SK-N-SH treated with all-trans-retinoic acid at 6 μM for 48 hours (cell line): ENCODE data around the gene TIPIN.
"Not testable (repeated sequence)": the region's sequence is repeated elsewhere in the genome, so short reads cannot be mapped to it uniquely, and the experiment has no call there.

Source experiments
- ATAC-seq: fragments of 200-7000 bp; cut with Tn5 transposase; 3 replicates; pipeline ENCODE4 v1.9.1; 2020; ENCODE audit warnings: mild to moderate bottlenecking, moderate library complexity
- ARNTL ChIP-seq: fragments of 450-650 bp; formaldehyde crosslinking; IDR thresholded peaks from 2 replicates; pipeline ENCODE4 v1.5.0; 2020; ENCODE audit warnings: low read depth, mild to moderate bottlenecking, moderate library complexity, borderline replicate concordance
- BACH2 ChIP-seq: fragments of 250-450 bp; sonication (Bioruptor Pico); IDR thresholded peaks from 2 replicates; pipeline ENCODE4 v1.9.0; 2021; ENCODE audit warnings: mild to moderate bottlenecking, borderline replicate concordance
- GLIS3 ChIP-seq: fragments of 250-450 bp; sonication (Bioruptor Pico); IDR thresholded peaks from 2 replicates; pipeline ENCODE4 v1.5.0; 2020; ENCODE audit warnings: mild to moderate bottlenecking, moderate library complexity
- ISL1 ChIP-seq: fragments of 250-450 bp; sonication (Bioruptor Pico); IDR thresholded peaks from 2 replicates; pipeline ENCODE4 v2.1.2; 2022; ENCODE audit warnings: mild to moderate bottlenecking, moderate library complexity
- OSR1 ChIP-seq: fragments of 250-450 bp; sonication (Bioruptor Pico); IDR thresholded peaks from 2 replicates; pipeline ENCODE4 v1.8.0; 2022; ENCODE audit warnings: moderate library complexity, mild to moderate bottlenecking, inconsistent platforms
- PPARA ChIP-seq: fragments of 250-450 bp; sonication (Bioruptor Pico); IDR thresholded peaks from 2 replicates; pipeline ENCODE4 v1.5.0; 2020; ENCODE audit warnings: mild to moderate bottlenecking, borderline replicate concordance
- RARB ChIP-seq: fragments of 250-450 bp; sonication (Bioruptor Pico); IDR thresholded peaks from 2 replicates; pipeline ENCODE4 v1.8.0; 2021; ENCODE audit warnings: mild to moderate bottlenecking, moderate library complexity
- SNAI2 ChIP-seq: fragments of 250-450 bp; sonication (Bioruptor Pico); IDR thresholded peaks from 2 replicates; pipeline ENCODE4 v1.5.0; 2020; ENCODE audit warnings: mild to moderate bottlenecking, moderate library complexity
- TCF4 ChIP-seq: fragments of 250-450 bp; sonication (Bioruptor Pico); IDR thresholded peaks from 2 replicates; pipeline ENCODE4 v1.8.0; 2021; ENCODE audit warnings: mild to moderate bottlenecking, moderate library complexity, borderline replicate concordance
- TOX ChIP-seq: fragments of 250-450 bp; sonication (Bioruptor Pico); IDR thresholded peaks from 2 replicates; pipeline ENCODE4 v1.8.0; 2021; ENCODE audit warnings: mild to moderate bottlenecking, moderate library complexity, borderline replicate concordance
- ZC3H10 ChIP-seq: fragments of 250-450 bp; sonication (Bioruptor Pico); IDR thresholded peaks from 2 replicates; pipeline ENCODE4 v1.5.1; 2021; ENCODE audit warnings: mild to moderate bottlenecking, moderate library complexity
- ZFP3 ChIP-seq: fragments of 250-450 bp; sonication (Bioruptor Pico); IDR thresholded peaks from 2 replicates; pipeline ENCODE4 v1.5.0; 2020; ENCODE audit warnings: mild to moderate bottlenecking, moderate library complexity
- ZFP30 ChIP-seq: fragments of 450-650 bp; formaldehyde crosslinking; IDR thresholded peaks from 2 replicates; pipeline ENCODE4 v1.5.0; 2022; ENCODE audit warnings: mild to moderate bottlenecking, moderate library complexity
- ZNF70 ChIP-seq: fragments of 450-650 bp; formaldehyde crosslinking; IDR thresholded peaks from 2 replicates; pipeline ENCODE4 v1.5.0; 2020; ENCODE audit warnings: mild to moderate bottlenecking, moderate library complexity
- ZNF8 ChIP-seq: fragments of 450-650 bp; formaldehyde crosslinking; IDR thresholded peaks from 2 replicates; pipeline ENCODE4 v1.5.0; 2020; ENCODE audit warnings: mild to moderate bottlenecking, moderate library complexity
- TF ChIP-seq, protein P1 (sequence below): fragments of 250-450 bp; sonication (Bioruptor Pico); IDR thresholded peaks from 2 replicates; pipeline ENCODE4 v1.5.0; 2020; ENCODE audit warnings: mild to moderate bottlenecking, moderate library complexity
- TF ChIP-seq, protein P2 (sequence below): fragments of 250-450 bp; sonication (Bioruptor Pico); IDR thresholded peaks from 2 replicates; pipeline ENCODE4 v1.8.0; 2020; ENCODE audit warnings: mild to moderate bottlenecking, moderate library complexity, borderline replicate concordance
- TF ChIP-seq, protein P3 (sequence below): fragments of 250-450 bp; sonication (Bioruptor Pico); IDR thresholded peaks from 2 replicates; pipeline ENCODE4 v1.5.1; 2021; ENCODE audit warnings: mild to moderate bottlenecking, moderate library complexity

Gene TIPIN

GRCh38 chr15:66374179-66374578 is 17.7 kb upstream of the TIPIN start (continued):
- TF ChIP-seq, protein P1, sequence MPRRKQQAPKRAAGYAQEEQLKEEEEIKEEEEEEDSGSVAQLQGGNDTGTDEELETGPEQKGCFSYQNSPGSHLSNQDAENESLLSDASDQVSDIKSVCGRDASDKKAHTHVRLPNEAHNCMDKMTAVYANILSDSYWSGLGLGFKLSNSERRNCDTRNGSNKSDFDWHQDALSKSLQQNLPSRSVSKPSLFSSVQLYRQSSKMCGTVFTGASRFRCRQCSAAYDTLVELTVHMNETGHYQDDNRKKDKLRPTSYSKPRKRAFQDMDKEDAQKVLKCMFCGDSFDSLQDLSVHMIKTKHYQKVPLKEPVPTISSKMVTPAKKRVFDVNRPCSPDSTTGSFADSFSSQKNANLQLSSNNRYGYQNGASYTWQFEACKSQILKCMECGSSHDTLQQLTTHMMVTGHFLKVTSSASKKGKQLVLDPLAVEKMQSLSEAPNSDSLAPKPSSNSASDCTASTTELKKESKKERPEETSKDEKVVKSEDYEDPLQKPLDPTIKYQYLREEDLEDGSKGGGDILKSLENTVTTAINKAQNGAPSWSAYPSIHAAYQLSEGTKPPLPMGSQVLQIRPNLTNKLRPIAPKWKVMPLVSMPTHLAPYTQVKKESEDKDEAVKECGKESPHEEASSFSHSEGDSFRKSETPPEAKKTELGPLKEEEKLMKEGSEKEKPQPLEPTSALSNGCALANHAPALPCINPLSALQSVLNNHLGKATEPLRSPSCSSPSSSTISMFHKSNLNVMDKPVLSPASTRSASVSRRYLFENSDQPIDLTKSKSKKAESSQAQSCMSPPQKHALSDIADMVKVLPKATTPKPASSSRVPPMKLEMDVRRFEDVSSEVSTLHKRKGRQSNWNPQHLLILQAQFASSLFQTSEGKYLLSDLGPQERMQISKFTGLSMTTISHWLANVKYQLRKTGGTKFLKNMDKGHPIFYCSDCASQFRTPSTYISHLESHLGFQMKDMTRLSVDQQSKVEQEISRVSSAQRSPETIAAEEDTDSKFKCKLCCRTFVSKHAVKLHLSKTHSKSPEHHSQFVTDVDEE: no peak
- TF ChIP-seq ARNTL (CRISPR knock-in tag): no peak
- TF ChIP-seq RARB: no peak
- no peak for TF ChIP-seq ZFP30 (CRISPR knock-in tag)
- no peak for TF ChIP-seq BACH2

DNA sequence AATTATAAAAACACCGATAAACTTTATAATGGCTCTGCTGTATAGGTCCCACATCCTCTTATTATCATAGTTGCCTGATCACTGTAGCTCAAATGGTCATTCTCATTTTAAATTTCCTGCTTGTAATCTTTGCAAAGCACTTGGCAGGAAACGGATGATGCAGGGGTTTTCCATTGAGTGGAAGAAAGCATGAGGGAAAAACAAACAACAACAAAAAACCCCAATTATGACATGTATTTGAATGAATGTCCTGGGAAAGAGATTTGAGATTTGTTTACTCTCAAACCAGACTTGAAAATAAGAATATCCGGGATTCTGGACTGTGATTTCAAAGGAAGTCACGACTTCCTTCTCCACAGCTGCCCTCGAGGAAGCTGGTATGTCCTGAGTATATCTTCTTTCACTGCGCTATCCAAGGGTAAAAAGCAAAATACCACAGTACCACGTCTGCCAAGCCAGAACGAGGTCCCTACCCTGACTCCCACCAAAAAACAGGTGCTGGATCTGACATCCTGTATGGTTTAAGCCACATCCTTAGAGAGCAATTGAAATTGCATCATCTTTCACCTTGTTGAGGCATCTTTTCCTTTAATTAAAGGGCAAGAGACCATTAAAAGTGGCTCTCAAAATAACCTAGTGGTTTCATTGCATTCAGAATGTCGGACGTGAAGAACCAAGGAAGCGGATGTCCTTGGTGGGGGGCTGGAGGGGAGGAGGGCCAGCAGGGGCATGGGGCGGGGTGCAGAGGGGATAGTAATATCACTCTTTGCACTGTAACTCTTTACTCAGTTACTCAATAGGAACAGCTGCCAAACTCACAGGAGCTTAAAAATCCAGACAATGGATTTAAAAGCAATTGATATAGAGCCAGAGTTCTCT is 13.5 kb upstream of the TIPIN start:
- ATAC-seq: no peak
- TF ChIP-seq ZFP3 (CRISPR knock-in tag) (no peak), TCF4 (CRISPR knock-in tag) (no peak), ZNF8 (CRISPR knock-in tag) (no peak), ZC3H10 (CRISPR knock-in tag) (no peak), ARNTL (CRISPR knock-in tag) (no peak), BACH2 (no peak), RARB (no peak)

GRCh38 chr15:66364944-66365528 is 8.6 kb upstream of the TIPIN start:
- no peak for ATAC-seq
- TF ChIP-seq, protein P2, sequence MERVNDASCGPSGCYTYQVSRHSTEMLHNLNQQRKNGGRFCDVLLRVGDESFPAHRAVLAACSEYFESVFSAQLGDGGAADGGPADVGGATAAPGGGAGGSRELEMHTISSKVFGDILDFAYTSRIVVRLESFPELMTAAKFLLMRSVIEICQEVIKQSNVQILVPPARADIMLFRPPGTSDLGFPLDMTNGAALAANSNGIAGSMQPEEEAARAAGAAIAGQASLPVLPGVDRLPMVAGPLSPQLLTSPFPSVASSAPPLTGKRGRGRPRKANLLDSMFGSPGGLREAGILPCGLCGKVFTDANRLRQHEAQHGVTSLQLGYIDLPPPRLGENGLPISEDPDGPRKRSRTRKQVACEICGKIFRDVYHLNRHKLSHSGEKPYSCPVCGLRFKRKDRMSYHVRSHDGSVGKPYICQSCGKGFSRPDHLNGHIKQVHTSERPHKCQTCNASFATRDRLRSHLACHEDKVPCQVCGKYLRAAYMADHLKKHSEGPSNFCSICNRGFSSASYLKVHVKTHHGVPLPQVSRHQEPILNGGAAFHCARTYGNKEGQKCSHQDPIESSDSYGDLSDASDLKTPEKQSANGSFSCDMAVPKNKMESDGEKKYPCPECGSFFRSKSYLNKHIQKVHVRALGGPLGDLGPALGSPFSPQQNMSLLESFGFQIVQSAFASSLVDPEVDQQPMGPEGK (CRISPR knock-in tag): no peak
- no peak for TF ChIP-seq ZFP3 (CRISPR knock-in tag)
- TF ChIP-seq SNAI2 (CRISPR knock-in tag): no peak
- no peak for TF ChIP-seq TOX (CRISPR knock-in tag)
- no peak for TF ChIP-seq ZFP30 (CRISPR knock-in tag)
- no peak for TF ChIP-seq ZC3H10 (CRISPR knock-in tag)
- TF ChIP-seq ARNTL (CRISPR knock-in tag): no peak
- TF ChIP-seq PPARA: no peak
- TF ChIP-seq GLIS3: no peak

DNA sequence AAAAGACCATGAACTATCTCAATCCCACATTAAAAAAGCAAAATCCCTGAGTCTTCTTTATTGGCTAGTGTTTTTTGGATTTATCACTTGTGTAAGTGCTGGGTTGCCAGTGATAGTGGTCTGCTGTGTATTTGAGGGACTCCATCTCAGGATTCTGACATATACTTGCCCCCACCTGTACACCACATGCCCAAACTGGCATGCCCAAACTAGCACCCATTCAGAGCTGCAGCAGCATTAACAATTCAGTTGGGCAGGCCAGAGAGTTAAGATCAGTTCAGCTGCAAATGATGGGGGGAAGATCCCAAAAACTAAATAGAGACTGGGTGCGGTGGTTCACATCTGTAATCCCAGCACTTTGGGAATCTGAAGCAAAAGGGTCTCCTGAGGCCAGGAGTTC is 6.3 kb upstream of the TIPIN start:
- no peak for TF ChIP-seq OSR1 (CRISPR knock-in tag)
- TF ChIP-seq PPARA: no peak
- no peak for TF ChIP-seq ZNF8 (CRISPR knock-in tag)
- TF ChIP-seq, protein P1: no peak
- no peak for TF ChIP-seq BACH2
- TF ChIP-seq TCF4 (CRISPR knock-in tag): no peak
- TF ChIP-seq ZFP30 (CRISPR knock-in tag): no peak
- TF ChIP-seq ZNF70 (CRISPR knock-in tag): no peak
- TF ChIP-seq RARB: no peak
- TF ChIP-seq ZC3H10 (CRISPR knock-in tag): no peak
- TF ChIP-seq, protein P2 (CRISPR knock-in tag): no peak
- TF ChIP-seq TOX (CRISPR knock-in tag): no peak
- TF ChIP-seq, protein P3, sequence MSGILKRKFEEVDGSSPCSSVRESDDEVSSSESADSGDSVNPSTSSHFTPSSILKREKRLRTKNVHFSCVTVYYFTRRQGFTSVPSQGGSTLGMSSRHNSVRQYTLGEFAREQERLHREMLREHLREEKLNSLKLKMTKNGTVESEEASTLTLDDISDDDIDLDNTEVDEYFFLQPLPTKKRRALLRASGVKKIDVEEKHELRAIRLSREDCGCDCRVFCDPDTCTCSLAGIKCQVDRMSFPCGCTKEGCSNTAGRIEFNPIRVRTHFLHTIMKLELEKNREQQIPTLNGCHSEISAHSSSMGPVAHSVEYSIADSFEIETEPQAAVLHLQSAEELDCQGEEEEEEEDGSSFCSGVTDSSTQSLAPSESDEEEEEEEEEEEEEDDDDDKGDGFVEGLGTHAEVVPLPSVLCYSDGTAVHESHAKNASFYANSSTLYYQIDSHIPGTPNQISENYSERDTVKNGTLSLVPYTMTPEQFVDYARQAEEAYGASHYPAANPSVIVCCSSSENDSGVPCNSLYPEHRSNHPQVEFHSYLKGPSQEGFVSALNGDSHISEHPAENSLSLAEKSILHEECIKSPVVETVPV (CRISPR knock-in tag): no peak
- TF ChIP-seq ISL1 (CRISPR knock-in tag): no peak
- no peak for TF ChIP-seq ZFP3 (CRISPR knock-in tag)
- TF ChIP-seq, all 23 proteins: peak for 0
- ATAC-seq: no peak

GRCh38 chr15:66361745-66362460 is 5.4 kb upstream of the TIPIN start:
- not testable (repeated sequence) for ATAC-seq
